Hepatocyte (in vitro differentiated cells): Measurements from ENCODE around the gene MRPL52. TPM values are rescaled to one million over a fixed set of nuclear protein-coding genes. Genes with fewer than 3 reads are reported as not detected.

ENCODE experiments used
- DNase-seq: peaks from one replicate; pipeline ENCODE4 v3.0.0-alpha.2; 2016; ENCODE audit warnings: low spot score
- H2AFZ ChIP-seq: fragments of 200-600 bp; sonication (generic); 2 replicates; pipeline ENCODE4 v1.6.0; 2016; ENCODE audit warnings: antibody characterized with exemption, mild to moderate bottlenecking
- H3K27ac ChIP-seq: fragments of 200-600 bp; sonication (generic); 2 replicates; pipeline ENCODE4 v1.5.1; 2016; ENCODE audit warnings: mild to moderate bottlenecking
- H3K27me3 ChIP-seq: fragments of 200-600 bp; sonication (generic); 2 replicates; pipeline ENCODE4 v1.6.1; 2016
- H3K36me3 ChIP-seq: fragments of 200-600 bp; sonication (generic); replicated peaks from 2 replicates; pipeline ENCODE4 v1.5.1; 2016; ENCODE audit warnings: low read depth; ENCODE audit not compliant: insufficient read depth
- H3K4me1 ChIP-seq: fragments of 200-600 bp; sonication (generic); 2 replicates; pipeline ENCODE4 v1.5.1; 2016; ENCODE audit warnings: mild to moderate bottlenecking, moderate library complexity; ENCODE audit not compliant: insufficient read depth
- H3K4me2 ChIP-seq: fragments of 200-600 bp; sonication (generic); 2 replicates; pipeline ENCODE4 v1.6.0; 2016
- H3K4me3 ChIP-seq: fragments of 200-600 bp; sonication (generic); 2 replicates; pipeline ENCODE4 v1.5.1; 2016; ENCODE audit warnings: mild to moderate bottlenecking
- H3K79me2 ChIP-seq: fragments of 200-600 bp; sonication (generic); 2 replicates; pipeline ENCODE4 v1.6.0; 2017; ENCODE audit warnings: mild to moderate bottlenecking
- H3K9me2 ChIP-seq: fragments of 200-600 bp; sonication (generic); replicated peaks from 2 replicates; pipeline ENCODE4 v1.6.0; 2017; ENCODE audit warnings: mild to moderate bottlenecking; ENCODE audit not compliant: insufficient read depth
- H3K9me3 ChIP-seq: fragments of 200-600 bp; sonication (generic); 2 replicates; pipeline ENCODE4 v1.5.1; 2016; ENCODE audit warnings: low read depth, mild to moderate bottlenecking
- H4K20me1 ChIP-seq: fragments of 200-600 bp; sonication (generic); 2 replicates; pipeline ENCODE4 v1.6.0; 2016; ENCODE audit warnings: mild to moderate bottlenecking; ENCODE audit not compliant: insufficient read depth, poor library complexity, severe bottlenecking
- CTCF ChIP-seq: fragments of 200-600 bp; sonication (generic); IDR thresholded peaks from 2 replicates; pipeline ENCODE4 v1.5.1; 2016; ENCODE audit warnings: antibody characterized with exemption, mild to moderate bottlenecking; ENCODE audit not compliant: poor library complexity
- EZH2 ChIP-seq: fragments of 200-600 bp; sonication (generic); IDR thresholded peaks from 2 replicates; pipeline ENCODE4 v1.6.1; 2016; ENCODE audit warnings: antibody characterized with exemption, mild to moderate bottlenecking, borderline replicate concordance
- EZH2phosphoT487 ChIP-seq: fragments of 200-600 bp; sonication (generic); IDR thresholded peaks from one replicate; pipeline ENCODE4 v1.6.1; 2018; ENCODE audit warnings: antibody characterized with exemption, mild to moderate bottlenecking, low read depth, moderate library complexity; ENCODE audit not compliant: unreplicated experiment, severe bottlenecking
- WGBS: methylation state at CpG from one replicate; pipeline ENCODE4 v1.1.6; 2016; ENCODE audit warnings: low lambda C conversion rate; ENCODE audit errors: missing lambda C conversion rate; 5-methylcytosine and 5-hydroxymethylcytosine counted together
- polyA plus RNA-seq: library from polyadenylated mRNA; unstranded; fragments of >200 nt; fragmentation: Nextera tagmentation; extraction: Ambion mirVana; gene quantifications from 2 replicates; pipeline ENCODE4 v1.2.1, GENCODE V29; 2016
- total RNA-seq: library from RNA; depleted of rRNA; stranded (reverse); fragments of >200 nt; gene quantifications from 2 replicates; pipeline ENCODE4 v1.2.3, GENCODE V29; 2014

Gene MRPL52
- total and polyA plus RNA-seq, 2 experiments from 2014 or later = 50.6 to 214 TPM

DNA sequence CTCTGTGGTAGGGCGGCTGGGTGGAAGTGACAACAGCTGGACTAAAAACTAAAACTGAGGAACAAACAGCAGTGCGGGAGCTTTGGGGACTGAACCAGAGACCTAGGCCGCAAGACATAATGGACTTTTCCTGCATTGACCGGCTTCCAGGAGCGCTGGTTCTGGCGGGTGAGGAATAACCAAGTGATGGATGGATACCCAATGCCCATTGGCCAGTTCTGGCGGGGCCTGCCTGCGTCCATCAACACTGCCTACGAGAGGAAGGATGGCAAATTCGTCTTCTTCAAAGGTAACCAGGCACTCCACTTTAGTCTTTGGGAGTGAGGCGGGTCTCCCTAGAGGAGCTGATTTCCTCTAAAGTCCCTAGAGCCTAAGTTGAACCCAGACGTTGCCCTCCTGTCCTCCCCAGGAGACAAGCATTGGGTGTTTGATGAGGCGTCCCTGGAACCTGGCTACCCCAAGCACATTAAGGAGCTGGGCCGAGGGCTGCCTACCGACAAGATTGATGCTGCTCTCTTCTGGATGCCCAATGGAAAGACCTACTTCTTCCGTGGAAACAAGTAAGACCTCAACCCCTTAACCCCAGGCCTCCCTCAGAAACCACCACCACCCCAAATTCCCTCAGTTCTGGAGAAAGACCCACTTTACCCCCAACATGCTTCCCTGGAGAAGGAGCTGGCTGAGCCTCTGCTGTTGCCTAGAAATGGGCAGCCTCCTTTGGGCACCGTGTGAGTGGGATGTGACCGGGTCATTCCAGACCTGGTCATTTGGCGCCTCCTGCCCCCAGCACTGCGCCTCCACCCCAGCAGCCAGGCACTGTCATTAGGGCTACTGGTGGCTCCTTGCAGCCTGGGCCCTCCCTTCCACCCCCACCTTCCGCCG lies 14.8 kb downstream of the MRPL52 start:
- DNase-seq = no peak
- peaks cover 11% of the 10 kb centered on the region for H4K20me1 ChIP-seq
- H2AFZ ChIP-seq = no peak overlapping the region
- TF ChIP-seq CTCF (no peak), EZH2 (no peak), EZH2phosphoT487 (no peak)
- 94% methylated on average over 22 of the region's 22 CpGs for WGBS
- no peak overlapping the region for H3K4me3 ChIP-seq
- no peaks in the 10 kb centered on the region for H3K9me3 ChIP-seq
- H3K27me3 ChIP-seq = no peaks in the 10 kb centered on the region
- H3K27ac ChIP-seq = no peak overlapping the region
- H3K36me3 ChIP-seq = no peaks in the 10 kb centered on the region
- no peaks in the 10 kb centered on the region for H3K9me2 ChIP-seq
- H3K4me1 ChIP-seq = peaks cover 31% of the 10 kb centered on the region
- peaks cover 28% of the 10 kb centered on the region for H3K79me2 ChIP-seq
- H3K4me2 ChIP-seq = no peak overlapping the region

GRCh38 chr14:22845103-22845394 lies 15.4 kb downstream of the MRPL52 start:
- no peak for DNase-seq
- WGBS = 92% methylated on average over 9 of the region's 9 CpGs
- H3K9me3 ChIP-seq = no peaks in the 10 kb centered on the region
- peaks cover 8% of the 10 kb centered on the region for H4K20me1 ChIP-seq
- TF ChIP-seq EZH2 (no peak), EZH2phosphoT487 (no peak)
- no peaks in the 10 kb centered on the region for H3K9me2 ChIP-seq
- H3K4me2 ChIP-seq = no peak overlapping the region
- no peaks in the 10 kb centered on the region for H3K36me3 ChIP-seq
- H2AFZ ChIP-seq = no peak overlapping the region
- no peak overlapping the region for H3K4me3 ChIP-seq
- peaks cover 35% of the 10 kb centered on the region for H3K4me1 ChIP-seq
- H3K27ac ChIP-seq = no peak overlapping the region
- no peaks in the 10 kb centered on the region for H3K27me3 ChIP-seq
- H3K79me2 ChIP-seq = peaks cover 22% of the 10 kb centered on the region

- TF ChIP-seq EZH2phosphoT487 = no peak
- H4K20me1 ChIP-seq = no peaks in the 10 kb centered on the region
- H3K4me1 ChIP-seq = peaks cover 40% of the 10 kb centered on the region
- 96% methylated on average over 23 of the region's 26 CpGs for WGBS
- no peaks in the 10 kb centered on the region for H3K9me3 ChIP-seq
- H3K4me3 ChIP-seq = no peak overlapping the region
- no peak for DNase-seq
- H3K9me2 ChIP-seq = no peaks in the 10 kb centered on the region
- no peak overlapping the region for H2AFZ ChIP-seq
- peaks cover 12% of the 10 kb centered on the region for H3K79me2 ChIP-seq
- H3K4me2 ChIP-seq = no peak overlapping the region
- H3K27ac ChIP-seq = peak overlapping the region; percentile 99
- no peaks in the 10 kb centered on the region for H3K27me3 ChIP-seq
- H3K36me3 ChIP-seq = no peaks in the 10 kb centered on the region
Observed at GRCh38 chr14:22845821-22846625, 16.3 kb downstream of the MRPL52 start.

- Histone ChIP-seq H2AFZ (no peak overlapping the region), H3K79me2 (peaks cover 4% of the 10 kb centered on the region), H4K20me1 (no peaks in the 10 kb centered on the region), H3K4me1 (peaks cover 42% of the 10 kb centered on the region), H3K27me3 (no peaks in the 10 kb centered on the region), H3K9me3 (no peaks in the 10 kb centered on the region), H3K9me2 (no peaks in the 10 kb centered on the region), H3K4me2 (peak overlapping the region; percentile 67), H3K27ac (peak overlapping the region; percentile 99), H3K36me3 (no peaks in the 10 kb centered on the region), H3K4me3 (no peak overlapping the region)
- no peak for DNase-seq
- no peak for TF ChIP-seq EZH2phosphoT487
- TF ChIP-seq EZH2 = no peak
- TF ChIP-seq CTCF = no peak
- WGBS = 91% methylated on average over 10 of the region's 11 CpGs
Observed at GRCh38 chr14:22846811-22847307, 17.2 kb downstream of the MRPL52 start.
